ENCODE results near the gene SEMA3G.

Gene SEMA3G

DNA sequence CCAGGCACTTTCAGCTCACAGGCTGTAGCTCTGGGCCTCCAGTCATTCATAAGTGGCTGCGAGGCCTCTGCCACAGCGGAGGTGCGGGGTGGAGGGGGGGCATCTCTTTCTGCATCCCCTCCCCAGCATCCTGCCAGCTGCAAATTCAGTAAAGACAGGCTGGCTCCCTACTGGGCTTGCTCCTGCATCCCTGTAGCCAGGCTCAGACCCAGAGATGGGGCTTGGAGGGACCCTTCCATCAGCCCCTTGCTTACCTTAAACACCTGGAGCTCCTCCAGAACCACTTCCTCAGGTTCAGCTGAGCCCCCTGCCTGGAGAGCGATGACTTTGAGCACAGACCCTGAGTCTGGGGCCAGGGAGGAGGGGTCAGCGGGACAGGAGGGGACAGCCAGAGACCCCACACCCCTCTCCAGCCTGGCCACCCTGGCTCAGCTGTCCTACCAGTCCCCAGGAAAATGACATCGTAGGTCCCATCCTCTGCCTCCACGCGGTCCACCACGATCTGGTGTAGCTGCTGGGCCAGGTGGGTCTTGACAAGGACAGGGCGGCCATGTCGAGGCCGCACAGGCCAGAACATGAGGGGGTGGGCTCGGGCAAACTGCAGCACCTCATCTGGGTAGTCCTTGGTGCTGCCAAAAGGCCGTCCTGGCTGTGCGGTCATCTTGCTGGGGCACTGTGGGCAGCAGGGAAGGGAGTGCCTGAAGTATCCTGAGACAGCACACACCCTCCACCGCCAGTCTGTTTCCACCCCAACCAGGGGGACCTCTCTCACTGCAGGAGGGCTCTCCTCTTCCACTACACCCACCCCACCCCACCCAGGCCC, 5.3 kb downstream of the SEMA3G start:
- no peak for DNase-seq (ENCODE audit: low read depth in 2 of 2)

DNA sequence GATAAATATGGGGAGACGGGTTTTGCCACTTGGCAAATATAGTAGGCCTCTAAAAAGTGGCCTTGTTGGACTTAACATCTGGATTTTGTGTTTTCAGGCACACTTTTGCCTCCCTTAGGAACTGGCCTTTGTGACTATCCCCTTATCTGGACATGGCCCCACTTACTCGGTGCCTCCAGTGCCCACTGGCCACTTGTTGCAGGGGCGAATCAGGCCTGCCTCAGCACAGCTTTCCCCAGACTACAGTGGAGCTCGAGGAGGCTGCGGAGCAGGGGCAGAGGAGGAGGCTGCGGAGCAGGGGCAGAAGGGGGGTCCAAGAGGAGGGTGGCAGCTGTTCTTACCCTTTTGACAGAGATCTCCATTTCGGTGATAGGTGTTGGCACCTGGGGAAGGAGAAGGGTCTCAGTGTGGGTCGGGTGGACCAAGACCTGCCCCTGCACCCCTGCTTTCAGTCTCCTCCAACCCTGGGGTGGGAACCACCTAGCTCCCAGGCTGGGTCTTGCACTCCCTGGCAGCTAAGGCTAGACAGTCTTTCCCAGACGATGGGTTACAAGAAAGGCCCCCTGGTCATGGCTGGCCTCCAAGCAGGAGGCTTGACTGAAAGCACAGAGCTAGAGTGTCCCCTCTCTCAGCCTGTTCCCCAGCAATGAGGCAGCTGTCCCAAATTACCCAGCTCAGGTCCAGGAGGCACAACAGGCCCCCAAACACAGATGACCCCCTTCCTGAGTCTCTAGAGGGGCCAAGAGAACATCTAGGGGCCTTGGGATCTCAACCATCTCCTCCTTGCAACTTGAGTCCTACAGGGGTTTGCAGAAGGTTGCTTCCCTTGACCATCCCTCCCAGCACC, 6.1 kb downstream of the SEMA3G start:
- no peak for DNase-seq (ENCODE audit: low read depth in 2 of 2)

DNA sequence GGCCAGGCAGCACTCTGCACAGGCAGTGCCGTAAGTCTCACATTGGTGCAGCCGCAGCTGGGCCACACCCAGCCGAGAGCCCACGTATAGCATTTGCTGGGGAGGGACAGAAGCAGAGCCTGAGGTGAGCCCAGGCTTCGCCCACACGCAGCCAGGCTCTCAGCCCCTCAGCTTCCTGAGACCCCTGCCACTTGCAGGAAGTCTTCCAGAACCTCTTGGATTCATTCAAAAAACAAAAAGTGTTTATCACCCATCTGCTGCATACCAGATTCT, 6.9 kb downstream of the SEMA3G start:
- no peak for DNase-seq (ENCODE audit: low read depth in 2 of 2)

DNA sequence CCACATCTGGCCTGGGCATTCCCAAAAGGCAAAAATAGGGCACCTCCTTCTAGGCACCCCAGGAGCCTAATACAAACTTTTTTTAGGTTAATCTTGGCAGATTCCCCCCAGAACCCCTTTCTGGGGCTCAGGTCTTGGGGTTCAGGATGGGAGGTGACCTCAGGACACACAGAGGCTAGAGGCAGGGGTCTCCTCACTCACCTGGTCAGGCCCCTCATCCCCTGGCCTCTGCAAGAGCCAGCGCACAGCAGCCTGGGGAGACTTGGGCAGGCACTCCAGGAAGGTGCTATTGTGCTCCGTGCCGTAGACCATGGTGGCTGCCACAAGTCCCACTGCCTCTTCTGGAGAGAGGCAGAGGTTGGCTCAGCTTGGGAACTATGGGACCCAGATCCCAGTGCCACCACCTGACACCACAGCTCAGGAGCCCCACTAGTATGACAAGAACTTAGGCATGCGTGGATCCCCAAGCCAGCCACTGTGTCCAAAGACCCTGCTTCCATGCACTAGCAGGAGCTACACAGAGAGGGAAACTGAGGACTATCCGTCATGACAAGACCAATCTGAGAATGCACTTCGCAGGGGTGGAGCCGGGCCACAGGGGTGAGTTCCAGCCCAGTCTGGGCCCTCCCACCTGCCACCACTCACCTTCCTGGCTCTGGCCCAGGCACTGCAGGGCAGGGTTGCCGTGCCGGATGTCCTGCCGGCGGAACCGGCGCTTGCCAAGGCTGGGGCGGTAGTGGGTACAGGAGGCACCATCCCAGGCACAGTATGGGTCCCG, 7.4 kb downstream of the SEMA3G start:
- no peak for DNase-seq (ENCODE audit: low read depth in 2 of 2)

DNA sequence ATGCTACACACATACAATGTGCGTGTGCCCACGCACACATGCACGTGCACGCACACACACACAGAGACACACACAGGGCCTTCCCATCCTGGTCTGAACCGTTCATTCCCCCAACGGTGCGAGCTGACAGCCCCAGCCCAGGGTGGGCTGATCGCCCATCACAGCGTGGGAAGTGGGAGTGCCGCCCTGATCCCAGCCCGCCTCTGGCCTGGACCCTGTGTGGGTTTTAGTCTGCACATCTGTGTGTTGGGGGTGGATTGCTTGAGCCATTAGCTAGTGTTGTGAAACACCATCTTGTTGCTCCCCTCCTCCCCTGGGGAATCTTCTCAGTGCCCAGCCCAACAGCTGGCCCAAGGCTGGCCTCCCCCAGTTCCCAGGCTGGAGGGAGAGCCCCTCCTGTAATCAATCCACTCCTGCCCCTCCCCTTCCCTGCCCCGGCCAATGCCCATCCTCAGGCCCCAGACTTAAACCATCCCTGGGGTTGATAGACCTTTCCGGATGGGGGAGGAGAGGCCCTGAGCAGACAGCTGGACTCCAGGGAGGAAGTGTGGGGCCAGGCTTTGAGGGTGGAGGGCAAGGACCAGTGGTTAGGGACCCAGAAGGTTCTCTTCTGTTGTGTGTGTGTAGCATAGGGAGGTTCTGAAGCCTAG, 8.3 kb downstream of the SEMA3G start:
- no peak for DNase-seq (ENCODE audit: low read depth in 2 of 2)

DNA sequence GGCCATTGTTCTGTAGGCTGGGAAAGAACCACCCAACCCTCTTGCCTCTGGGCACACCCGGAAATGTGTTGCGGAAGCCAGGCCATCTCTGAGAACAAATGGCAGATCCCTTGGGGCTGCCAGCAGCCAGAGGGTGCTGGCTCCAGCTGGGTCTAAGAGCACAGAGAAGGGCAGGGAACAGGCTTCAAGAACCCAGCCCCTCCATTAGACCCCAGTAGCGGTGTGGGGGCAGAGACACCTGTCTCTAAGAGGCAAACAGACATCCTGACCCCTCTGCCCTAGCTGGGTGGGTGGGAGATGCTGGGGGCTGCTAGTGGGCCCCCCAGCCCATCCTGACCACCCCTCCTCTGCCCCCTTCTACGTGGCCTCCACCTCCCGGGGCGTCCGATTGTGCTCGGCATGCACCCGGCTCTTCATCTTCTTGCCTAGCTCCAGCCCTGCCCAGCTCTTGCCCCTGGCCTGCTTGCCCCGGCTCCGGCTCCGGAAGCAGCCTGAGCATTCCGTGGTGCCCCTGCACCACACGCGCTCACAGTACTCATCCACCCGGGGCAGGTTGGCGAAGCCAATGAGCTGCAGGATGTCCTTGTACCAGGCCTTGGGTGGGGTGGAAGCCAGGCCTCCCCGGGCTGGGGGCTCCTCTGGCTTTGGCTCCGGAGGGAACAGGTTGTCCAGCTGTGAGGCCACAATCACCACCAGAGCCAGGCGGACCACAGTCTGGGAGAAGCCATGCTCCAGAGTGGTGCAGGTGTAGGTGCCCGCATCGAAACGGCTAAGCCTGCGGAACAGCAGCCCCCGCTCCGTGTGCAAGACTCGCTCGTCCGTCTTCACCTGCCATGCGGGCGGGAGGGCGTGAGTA, 9.4 kb downstream of the SEMA3G start:
- DNase-seq (ENCODE audit: low read depth in 2 of 2), result no peak

DNA sequence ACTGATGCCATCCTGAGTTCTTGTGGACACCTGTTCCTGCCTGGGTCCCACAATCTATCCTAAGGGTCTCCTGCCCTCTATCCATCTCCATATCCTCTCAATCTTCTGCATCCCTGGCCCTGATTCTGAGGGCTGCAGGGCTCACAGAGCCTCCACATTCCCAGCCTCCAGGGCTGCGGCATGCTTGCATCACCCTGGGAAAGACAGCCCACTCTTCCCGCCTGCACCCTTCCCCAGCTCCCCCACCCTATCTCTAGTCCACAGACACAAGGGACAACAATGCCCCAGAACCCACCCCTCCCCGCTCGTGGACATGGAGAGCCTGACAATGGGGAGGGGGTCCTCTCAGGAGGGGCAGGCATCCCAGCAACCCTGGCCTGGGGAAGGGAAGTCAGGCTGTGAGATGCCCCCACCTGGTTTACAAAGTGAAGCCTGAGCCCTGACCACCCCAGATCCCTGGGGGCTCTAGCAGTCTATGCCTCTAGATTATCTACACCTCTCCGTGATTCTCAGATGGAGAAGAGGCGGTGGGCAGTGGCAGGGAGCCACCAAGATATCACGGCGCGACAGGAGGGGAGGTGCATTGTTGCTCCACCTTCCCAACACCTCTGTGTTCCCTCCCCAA, 10.3 kb downstream of the SEMA3G start:
- DNase-seq (ENCODE audit: low read depth in 2 of 2), result no peak

DNA sequence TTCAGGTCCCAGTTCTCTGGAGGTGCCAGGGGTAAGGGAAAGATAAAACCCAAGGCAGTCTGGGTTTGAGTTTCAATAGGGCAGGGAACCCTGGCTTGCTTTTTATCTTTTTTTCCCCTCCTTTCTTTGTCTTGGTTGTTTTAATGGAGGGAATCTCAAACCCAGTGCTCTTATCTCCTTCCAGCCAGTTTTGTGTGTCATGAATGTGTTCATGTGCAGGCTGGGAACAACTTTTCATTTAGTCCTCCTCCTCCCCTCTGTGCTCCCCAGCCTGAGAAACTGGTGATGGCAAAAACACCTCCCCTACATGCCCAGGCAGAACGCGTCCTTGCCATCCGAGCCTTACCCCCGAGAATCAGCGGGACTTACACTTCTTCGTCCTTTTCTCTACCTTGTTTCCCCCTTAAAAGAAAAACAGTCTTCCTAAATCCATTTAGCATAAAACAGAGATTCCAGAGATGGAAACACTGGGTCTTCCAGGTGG, 10.9 kb downstream of the SEMA3G start:
- no peak for DNase-seq (ENCODE audit: low read depth in 2 of 2)

DNA sequence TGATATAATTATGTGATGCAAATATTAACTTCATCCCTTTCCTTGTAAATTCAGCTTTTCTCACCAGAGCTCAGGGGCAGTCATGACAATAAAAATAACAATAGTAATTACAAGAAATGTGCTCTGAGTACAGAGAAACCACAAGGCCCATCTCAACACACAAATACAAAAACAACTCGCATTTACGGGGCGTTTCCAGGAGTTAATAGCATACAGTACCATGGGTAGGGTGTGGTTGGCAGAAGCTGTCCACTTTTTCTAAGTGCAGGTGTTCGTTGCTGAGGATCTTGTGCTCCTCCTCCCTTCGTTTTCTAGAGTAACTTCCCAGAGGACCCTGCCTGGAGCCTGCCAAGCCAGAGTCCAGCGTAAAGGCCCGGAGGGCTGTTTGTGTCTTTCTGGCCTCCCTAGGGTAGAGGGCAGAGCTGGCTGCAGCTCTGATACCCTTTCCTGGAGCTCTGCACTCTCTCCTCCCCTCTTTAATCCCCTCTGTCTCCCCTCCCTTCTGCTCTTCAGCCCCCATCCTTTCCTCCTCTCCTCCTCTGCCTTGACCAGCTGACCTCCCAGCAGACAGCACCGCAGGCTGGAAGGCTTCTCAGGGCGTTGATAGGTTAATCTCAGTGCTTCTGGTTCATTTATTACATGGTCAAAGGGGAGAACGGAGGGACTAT, 11.4 kb downstream of the SEMA3G start:
- no peak for DNase-seq (ENCODE audit: low read depth in 2 of 2)

DNA sequence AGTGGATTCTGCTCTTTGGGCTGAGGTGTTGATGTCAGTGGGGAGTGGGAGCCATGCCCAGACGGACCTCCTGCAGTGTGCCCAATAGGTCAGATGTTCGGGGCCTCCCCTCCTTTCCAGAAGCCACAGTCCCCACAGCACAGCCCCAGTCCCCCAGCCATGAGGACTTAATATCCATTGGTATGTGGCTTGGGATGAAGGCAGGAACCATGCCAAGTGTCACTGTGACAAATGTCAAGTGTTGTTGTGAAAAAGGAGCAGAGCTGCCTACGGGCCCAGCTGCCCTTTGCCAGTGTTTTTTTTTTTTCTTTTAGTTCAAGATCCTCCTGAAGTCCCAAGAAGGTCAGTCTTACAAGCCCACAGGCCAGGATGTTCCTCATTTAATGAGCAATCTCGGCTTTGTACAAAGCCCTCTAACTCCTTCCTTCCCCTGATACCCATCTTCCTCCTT, 12.2 kb downstream of the SEMA3G start:
- DNase-seq (ENCODE audit: low read depth in 2 of 2), result no peak

DNA sequence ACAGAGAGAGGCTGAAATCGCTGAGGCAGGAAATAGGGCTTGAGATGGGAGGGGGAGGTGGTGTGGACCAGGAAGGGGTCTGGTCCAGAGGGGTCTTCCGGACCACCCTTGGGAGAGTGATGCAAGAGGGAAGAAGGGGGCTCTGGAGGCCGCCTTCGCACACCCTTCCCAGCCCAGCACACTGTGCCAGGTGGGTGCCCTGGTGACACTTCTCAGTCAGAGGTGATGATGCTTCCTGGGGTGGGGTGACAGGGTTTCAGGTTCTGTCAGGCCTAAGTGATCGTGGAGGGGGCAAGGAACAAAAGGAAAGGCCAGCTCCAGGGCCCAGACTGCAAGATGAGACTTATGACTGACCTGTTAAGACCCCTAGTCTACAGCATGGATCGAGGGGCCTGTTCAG, 12.7 kb downstream of the SEMA3G start:
- no peak for DNase-seq (ENCODE audit: low read depth in 2 of 2)

DNA sequence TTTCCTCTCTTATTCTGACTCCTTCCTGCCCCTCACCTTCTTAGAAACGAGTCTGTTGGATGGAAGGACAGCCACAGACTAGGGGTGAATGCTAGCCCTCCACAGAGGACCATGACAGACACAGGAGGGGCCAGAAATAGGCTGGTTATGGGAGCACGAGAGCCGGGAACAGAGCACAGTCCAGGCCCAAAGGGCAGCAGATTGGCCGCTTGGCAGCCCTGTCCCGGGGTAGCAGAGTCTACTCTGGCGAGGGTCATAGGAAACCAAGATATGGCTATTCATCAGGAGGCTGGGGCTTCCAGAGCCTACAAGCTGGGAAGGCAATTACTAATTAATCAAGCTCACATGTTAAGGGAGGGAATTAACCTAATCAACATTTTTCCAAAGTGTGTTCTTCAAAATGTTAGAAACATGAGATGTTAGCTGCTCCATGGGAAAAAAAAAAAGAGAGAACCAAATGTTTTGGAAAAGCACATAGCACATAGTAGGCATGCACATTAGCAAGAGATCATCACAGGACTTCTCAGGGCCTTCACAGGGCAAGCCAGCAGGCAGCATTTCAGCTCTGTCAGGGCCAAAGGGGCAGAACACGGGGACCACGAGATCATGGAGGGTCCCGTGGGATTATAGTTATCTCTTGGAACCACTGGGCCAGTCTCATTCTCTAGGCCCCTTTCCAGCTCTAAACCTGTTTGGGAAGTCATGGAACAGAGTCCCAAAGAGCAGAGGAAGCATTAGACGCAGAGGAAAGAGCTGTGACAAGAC, 13.3 kb downstream of the SEMA3G start:
- no peak for DNase-seq (ENCODE audit: low read depth in 2 of 2)

DNA sequence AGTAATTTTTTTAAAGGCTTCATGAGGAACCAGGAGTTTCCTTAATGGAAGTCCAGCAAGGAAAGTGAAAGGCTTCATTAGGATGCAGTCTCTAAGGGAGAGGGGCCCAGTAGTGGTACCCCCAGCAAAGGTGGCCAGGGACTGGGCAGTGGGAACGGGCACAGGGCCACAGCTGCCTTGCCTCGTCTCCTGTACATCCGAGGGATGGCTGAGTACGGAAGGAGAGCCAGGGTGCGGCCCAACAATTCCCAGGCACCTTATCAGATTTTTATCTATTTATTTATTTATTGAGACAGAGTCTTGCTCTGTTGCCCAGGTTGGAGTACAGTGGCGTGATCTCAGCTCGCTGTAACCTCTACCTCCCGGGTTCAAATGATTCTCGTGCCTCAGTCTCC, 14.5 kb downstream of the SEMA3G start:
- no peak for DNase-seq (ENCODE audit: low read depth in 2 of 2)

DNA sequence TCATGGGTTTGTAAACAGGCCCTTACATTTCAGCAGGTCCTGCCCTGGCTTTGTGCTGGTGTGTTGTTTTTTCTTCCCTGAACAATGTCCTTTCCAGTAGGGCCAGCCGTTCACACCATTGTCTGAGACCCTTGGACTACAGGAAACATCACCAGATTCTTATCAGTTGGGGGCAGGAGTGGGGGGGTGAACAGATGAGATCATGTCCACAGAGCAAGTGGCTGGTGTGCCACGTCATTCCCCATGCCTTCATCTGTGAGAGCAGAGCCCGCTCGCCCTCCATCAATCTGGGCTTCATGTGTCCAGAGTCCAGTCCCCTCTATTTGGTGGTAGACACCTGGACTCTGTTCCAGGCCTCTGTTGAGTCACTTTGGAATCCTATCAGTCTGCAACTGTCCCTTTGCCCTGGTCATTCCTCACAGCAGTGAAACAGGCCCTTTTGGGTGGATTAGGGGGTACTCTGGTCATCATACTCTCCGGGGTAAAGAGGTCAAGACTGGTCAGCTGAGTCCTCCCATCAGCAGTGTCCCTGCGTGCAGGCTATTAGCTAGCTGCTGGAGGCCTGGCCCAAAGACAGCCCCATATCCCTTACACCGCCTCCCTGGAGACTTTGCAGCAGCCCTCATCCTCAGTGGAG, 15.0 kb downstream of the SEMA3G start:
- no peak for DNase-seq (ENCODE audit: low read depth in 2 of 2)

DNA sequence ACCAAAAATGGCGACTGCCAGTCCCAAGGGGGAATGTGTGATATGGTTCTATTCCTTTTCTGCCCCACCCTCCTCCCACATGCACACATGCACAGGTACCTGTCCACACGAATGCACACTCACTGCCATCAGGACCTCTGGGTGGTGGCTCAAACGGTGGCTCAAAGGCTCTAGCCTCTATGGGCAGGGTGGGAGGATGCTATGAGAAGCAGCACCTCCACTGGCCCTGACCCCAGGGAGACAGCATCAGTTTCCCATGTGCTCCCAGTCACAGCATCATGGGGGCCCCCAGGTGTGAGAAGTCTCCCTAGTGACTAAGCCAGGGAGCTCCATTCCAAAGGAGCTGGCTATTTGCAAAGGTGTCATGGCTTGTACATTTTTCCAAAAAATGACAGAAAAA, 15.9 kb downstream of the SEMA3G start:
- no peak for DNase-seq (ENCODE audit: low read depth in 2 of 2)

DNA sequence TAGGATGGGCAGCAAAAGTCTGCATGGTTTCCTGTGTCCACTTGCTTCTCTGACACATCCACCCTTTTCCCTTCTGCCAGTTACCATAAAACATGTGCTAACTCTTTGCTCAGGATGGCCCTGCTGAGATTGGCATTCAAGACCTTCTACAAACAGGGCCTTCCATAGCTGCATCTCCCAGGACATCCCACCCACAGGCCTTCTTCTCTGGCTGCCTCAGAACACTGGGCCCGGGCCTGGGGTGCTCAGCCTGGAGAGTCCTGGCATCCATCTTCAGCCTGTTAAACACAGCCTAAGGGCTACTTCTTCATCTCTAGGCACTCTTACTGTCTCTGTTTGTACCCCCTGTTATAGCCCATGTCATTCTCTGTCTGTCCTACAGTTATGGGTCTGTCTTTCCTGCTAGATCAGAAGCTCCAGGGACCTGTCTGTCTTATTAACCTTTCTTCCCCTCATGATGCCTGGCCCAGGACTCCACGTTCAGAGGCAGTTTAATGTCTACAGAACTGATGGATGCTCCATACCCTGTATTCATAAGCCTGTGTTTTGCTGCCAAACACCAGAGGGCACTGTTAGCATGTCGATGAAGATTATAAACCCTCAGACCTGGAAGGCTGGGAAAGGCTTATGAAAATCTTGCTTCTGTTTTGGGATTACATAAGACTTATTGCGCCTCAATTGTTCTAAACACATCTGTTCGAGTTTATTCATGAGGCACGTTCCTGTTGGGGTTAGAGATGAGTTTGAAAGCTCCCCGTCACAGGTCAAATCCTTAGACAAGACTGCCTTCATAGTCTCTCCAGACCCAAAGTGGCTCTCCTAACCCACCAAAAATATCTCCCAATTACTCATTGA, 16.5 kb downstream of the SEMA3G start:
- DNase-seq (ENCODE audit: low read depth in 2 of 2), result no peak

DNA sequence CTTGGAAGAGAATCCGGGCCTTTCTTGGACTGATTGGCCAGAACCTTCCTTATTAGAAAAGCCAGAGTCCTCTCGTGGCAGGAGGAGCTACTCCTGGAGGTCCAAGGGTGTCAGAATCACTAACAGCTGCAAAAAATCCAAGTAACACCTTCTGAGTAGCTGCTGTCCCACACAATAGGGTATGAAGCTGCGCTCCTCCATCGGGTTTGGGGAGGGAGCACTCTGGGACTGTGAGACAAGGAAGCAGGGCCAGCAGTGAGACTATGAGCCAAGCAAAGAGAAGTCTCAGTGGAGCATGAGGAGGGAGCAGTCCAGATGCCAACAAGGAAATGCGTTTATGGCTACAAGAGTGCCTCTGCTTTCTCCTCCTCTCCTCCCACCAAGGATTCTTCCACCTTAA, 21.7 kb downstream of the SEMA3G start:
- no peak for DNase-seq (ENCODE audit: low read depth in 2 of 2)

DNA sequence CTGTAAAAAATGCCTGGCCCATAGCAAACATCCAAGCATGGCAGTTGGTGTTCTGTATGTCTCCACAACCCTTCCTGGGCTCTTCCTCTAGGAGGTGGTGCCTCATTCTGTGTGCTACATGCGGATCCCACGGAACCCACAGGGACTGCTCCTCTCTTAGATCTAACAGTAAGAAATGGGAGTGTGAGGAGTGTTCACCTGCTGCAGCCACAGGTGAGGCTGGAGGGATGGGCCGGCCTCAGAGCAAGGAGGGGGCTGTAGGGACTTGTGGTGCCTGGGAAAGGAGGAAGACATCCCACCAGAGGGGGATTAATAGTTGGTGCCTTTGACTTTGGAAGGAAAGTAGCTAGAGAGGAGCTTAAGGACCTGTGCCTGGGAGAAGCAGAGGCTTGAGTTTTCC, 22.2 kb downstream of the SEMA3G start:
- no peak for DNase-seq (ENCODE audit: low read depth in 2 of 2)
